ENCODE measurements around the gene MTMR3. TPM values are rescaled to one million over a fixed set of nuclear protein-coding genes. Genes with fewer than 3 reads are reported as not detected.

MTMR3 gene
- total and polyA plus RNA-seq, 2 donors (not counting 1 experiment from before 2014, with no cell fraction given), result 31.7 to 67.8 TPM

- Histone ChIP-seq H3K4me2 (replicated peaks; ENCODE audit: low read depth, low read length, poor library complexity, severe bottlenecking) (peak overlapping the region; percentile 86), H3K27me3 (replicated peaks in 1 of 4; ENCODE audit: control extremely low read depth in 1 of 4, control insufficient read depth in 3 of 4, insufficient read depth in 4 of 4, low read length in 3 of 4) (no peaks in the 10 kb centered on the region), H4K20me1 (ENCODE audit: control insufficient read depth, insufficient read depth, low read length, poor library complexity, severe bottlenecking) (peaks cover 26% of the 10 kb centered on the region), H3K36me3 (replicated peaks in 1 of 2; ENCODE audit: control extremely low read depth in 1 of 2, control insufficient read depth in 1 of 2, extremely low read depth in 1 of 2, insufficient read depth in 2 of 2, low read length in 1 of 2) (no peaks in the 10 kb centered on the region), H3K9me3 (ENCODE audit: control extremely low read depth in 1 of 3, control insufficient read depth in 2 of 3, insufficient read depth in 1 of 3, low read length in 2 of 3) (peaks cover 0 to 4% (median 0%) of the 10 kb centered on the region in 3 donors), H3K9ac (ENCODE audit: low read length) (peak overlapping the region; percentile 96), H3K79me2 (ENCODE audit: control insufficient read depth, insufficient read depth, low read length) (peaks cover 55% of the 10 kb centered on the region), H3K4me3 (ENCODE audit: control extremely low read depth in 1 of 5, extremely low read depth in 1 of 5, insufficient read depth in 1 of 5, low read depth in 2 of 5, low read length in 4 of 5) (peak overlapping the region in 3 of 5 experiments; percentile 87 to 99 (median 87)), H3K27ac (ENCODE audit: low read length in 2 of 2) (peak overlapping the region in 1 of 2 donors; percentile 91), H3K4me1 (ENCODE audit: control insufficient read depth in 2 of 2, insufficient read depth in 2 of 2, low read length in 2 of 2) (peaks cover 21% of the 10 kb centered on the region in 2 donors), H2AFZ (ENCODE audit: insufficient read depth, low read depth, low read length, poor library complexity, severe bottlenecking) (peak overlapping the region; percentile 98)
- Mint-ChIP-seq H3K4me3 (peak overlapping the region; percentile 92), H3K4me1 (peaks cover 10% of the 10 kb centered on the region), H3K27me3 (peaks cover 4% of the 10 kb centered on the region), H3K27ac (peak overlapping the region; percentile 86), H3K9me3 (ENCODE audit: insufficient read depth) (no peaks in the 10 kb centered on the region)
- ATAC-seq (ENCODE audit: low read depth) (no peak), DNase-seq (no peak)
- POLR2A ChIA-PET, result interaction anchor here (1.4 to 2.5 kb wide), 2 partner anchors 12 to 44 kb away, joined by 5 to 11 read pairs; partner anchors contain the start of gene ASCC2
- 2% methylated on average over 5 of the region's 5 CpGs for WGBS (ENCODE audit: insufficient coverage)
- no peak for TF ChIP-seq EZH2 (IDR thresholded peaks at IDR 0.05; ENCODE audit: borderline replicate concordance, insufficient read depth, low read depth, low read length, poor library complexity, severe bottlenecking)
- TF ChIP-seq, protein P1, sequence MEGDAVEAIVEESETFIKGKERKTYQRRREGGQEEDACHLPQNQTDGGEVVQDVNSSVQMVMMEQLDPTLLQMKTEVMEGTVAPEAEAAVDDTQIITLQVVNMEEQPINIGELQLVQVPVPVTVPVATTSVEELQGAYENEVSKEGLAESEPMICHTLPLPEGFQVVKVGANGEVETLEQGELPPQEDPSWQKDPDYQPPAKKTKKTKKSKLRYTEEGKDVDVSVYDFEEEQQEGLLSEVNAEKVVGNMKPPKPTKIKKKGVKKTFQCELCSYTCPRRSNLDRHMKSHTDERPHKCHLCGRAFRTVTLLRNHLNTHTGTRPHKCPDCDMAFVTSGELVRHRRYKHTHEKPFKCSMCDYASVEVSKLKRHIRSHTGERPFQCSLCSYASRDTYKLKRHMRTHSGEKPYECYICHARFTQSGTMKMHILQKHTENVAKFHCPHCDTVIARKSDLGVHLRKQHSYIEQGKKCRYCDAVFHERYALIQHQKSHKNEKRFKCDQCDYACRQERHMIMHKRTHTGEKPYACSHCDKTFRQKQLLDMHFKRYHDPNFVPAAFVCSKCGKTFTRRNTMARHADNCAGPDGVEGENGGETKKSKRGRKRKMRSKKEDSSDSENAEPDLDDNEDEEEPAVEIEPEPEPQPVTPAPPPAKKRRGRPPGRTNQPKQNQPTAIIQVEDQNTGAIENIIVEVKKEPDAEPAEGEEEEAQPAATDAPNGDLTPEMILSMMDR (IDR thresholded peaks at IDR 0.05), result no peak
- intact Hi-C loops (cut with micrococcal nuclease), result loop anchor here (1.0 to 5.0 kb wide), 5 partner anchors 44 to 1140 kb away; partner anchors contain the start of genes ASCC2, CHEK2, EWSR1 and HSCB
- CTCF ChIA-PET, result interaction anchor here (1.1 to 1.4 kb wide), 2 partner anchors 12 to 122 kb away, joined by 3 to 6 read pairs; no protein-coding TSS in a partner anchor
Measured at GRCh38 chr22:29882716-29883044, 294 bp upstream of the MTMR3 start.

GRCh38 chr22:29883775-29884097 lies 762 bp downstream of the MTMR3 start:
- peak overlapping the region; percentile 92 for H3K4me3 Mint-ChIP-seq
- H3K27me3 Mint-ChIP-seq, result no peaks in the 10 kb centered on the region
- no peaks in the 10 kb centered on the region for H3K36me3 ChIP-seq (replicated peaks in 1 of 2; ENCODE audit: control extremely low read depth in 1 of 2, control insufficient read depth in 1 of 2, extremely low read depth in 1 of 2, insufficient read depth in 2 of 2, low read length in 1 of 2)
- H3K4me1 ChIP-seq (ENCODE audit: control insufficient read depth in 2 of 2, insufficient read depth in 2 of 2, low read length in 2 of 2), result peaks cover 21% of the 10 kb centered on the region in 2 donors
- H3K27ac Mint-ChIP-seq, result peak overlapping the region; percentile 79
- H3K79me2 ChIP-seq (ENCODE audit: control insufficient read depth, insufficient read depth, low read length), result peaks cover 65% of the 10 kb centered on the region
- ChIA-PET CTCF (interaction anchor here (0.8 to 1.4 kb wide), 2 partner anchors 79 to 121 kb away, joined by 3 to 6 read pairs; no protein-coding TSS in a partner anchor), POLR2A (interaction anchor here (0.7 to 2.5 kb wide), 2 partner anchors 45 to 1462 kb away, joined by 3 to 11 read pairs; partner anchors contain the start of genes ASCC2 and PATZ1)
- H3K9ac ChIP-seq (ENCODE audit: low read length), result peak overlapping the region; percentile 96
- DNase-seq (no peak), ATAC-seq (ENCODE audit: low read depth) (no peak)
- H2AFZ ChIP-seq (ENCODE audit: insufficient read depth, low read depth, low read length, poor library complexity, severe bottlenecking), result peak overlapping the region; percentile 98
- H3K9me3 Mint-ChIP-seq (ENCODE audit: insufficient read depth), result no peaks in the 10 kb centered on the region
- H3K4me3 ChIP-seq (ENCODE audit: control extremely low read depth in 1 of 5, extremely low read depth in 1 of 5, insufficient read depth in 1 of 5, low read depth in 2 of 5, low read length in 4 of 5), result peak overlapping the region; percentile 76 to 99 (median 87)
- H3K27me3 ChIP-seq (replicated peaks in 1 of 4; ENCODE audit: control extremely low read depth in 1 of 4, control insufficient read depth in 3 of 4, insufficient read depth in 4 of 4, low read length in 3 of 4), result no peaks in the 10 kb centered on the region
- under 1% methylated on average over 14 of the region's 14 CpGs for WGBS (ENCODE audit: insufficient coverage)
- H3K4me2 ChIP-seq (replicated peaks; ENCODE audit: low read depth, low read length, poor library complexity, severe bottlenecking), result peak overlapping the region; percentile 86
- intact Hi-C loops (cut with micrococcal nuclease), result loop anchor here (1.0 to 5.0 kb wide), 5 partner anchors 45 to 1141 kb away; partner anchors contain the start of genes ASCC2, CHEK2, EWSR1 and HSCB
- peaks cover 15% of the 10 kb centered on the region for H3K4me1 Mint-ChIP-seq
- peaks cover 32% of the 10 kb centered on the region for H4K20me1 ChIP-seq (ENCODE audit: control insufficient read depth, insufficient read depth, low read length, poor library complexity, severe bottlenecking)
- peak overlapping the region; percentile 11 to 91 for H3K27ac ChIP-seq (ENCODE audit: low read length in 2 of 2)
- H3K9me3 ChIP-seq (ENCODE audit: control extremely low read depth in 1 of 3, control insufficient read depth in 2 of 3, insufficient read depth in 1 of 3, low read length in 2 of 3), result peaks cover 0 to 4% (median 0%) of the 10 kb centered on the region in 3 donors
- TF ChIP-seq, protein P1 (IDR thresholded peaks at IDR 0.05), result no peak
- no peak for TF ChIP-seq EZH2 (IDR thresholded peaks at IDR 0.05; ENCODE audit: borderline replicate concordance, insufficient read depth, low read depth, low read length, poor library complexity, severe bottlenecking)
